GM19193 (cell line): ENCODE measurements around the gene ARHGAP15.

Source experiments
- POLR2A ChIP-seq: IDR thresholded peaks from 4 replicates; pipeline ENCODE4 v1.6.1; 2011; ENCODE audit not compliant: insufficient read depth, insufficient read length; ENCODE audit errors: extremely low read depth

The ARHGAP15 gene

DNA sequence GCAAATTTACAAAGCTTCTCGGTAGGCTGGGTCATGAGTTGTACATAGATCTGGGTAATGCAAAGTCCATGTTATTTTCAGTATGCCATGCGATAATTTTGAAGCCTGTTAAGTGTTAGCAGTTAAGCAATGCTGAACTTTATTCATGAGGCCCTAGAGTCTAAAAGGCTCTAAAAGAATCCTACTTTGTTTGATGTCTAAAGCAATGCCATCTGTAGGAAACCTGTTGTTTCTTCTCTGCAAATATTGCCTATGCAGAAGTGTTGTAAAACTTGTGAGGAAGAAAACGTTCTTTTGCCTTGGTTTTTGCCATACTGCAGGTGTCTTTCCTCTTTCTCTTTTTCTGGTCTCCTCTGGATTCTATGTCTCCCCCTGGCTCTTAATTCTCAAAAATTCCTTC lies 9.1 kb downstream of the ARHGAP15 start:
- no peak for TF ChIP-seq POLR2A

DNA sequence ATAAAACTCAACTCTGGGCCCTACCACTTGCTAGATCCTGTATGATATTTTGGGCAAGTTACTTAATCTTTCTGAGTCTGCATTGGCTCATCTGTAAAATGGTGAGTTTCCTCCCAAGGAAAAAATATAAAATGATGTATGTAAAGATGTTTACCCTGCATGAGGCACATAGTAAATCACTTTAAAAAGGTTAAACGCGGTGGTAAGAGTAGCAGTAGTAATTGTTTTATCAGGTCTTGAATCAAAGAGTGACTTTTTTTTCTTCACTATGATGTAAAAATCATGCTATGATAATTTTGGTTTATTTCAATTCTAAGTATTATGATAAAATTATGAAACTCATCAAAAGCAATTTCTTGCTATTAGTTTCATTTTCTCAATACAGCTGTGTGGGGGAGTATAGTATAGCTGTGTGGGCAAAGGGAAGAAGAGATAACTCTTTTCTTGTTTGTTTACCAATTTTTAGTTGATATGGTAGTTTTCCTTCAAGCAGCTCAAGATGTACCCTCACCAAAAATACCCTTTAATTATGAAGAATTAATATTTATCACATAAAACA lies 10.7 kb downstream of the ARHGAP15 start:
- TF ChIP-seq POLR2A: no peak

DNA sequence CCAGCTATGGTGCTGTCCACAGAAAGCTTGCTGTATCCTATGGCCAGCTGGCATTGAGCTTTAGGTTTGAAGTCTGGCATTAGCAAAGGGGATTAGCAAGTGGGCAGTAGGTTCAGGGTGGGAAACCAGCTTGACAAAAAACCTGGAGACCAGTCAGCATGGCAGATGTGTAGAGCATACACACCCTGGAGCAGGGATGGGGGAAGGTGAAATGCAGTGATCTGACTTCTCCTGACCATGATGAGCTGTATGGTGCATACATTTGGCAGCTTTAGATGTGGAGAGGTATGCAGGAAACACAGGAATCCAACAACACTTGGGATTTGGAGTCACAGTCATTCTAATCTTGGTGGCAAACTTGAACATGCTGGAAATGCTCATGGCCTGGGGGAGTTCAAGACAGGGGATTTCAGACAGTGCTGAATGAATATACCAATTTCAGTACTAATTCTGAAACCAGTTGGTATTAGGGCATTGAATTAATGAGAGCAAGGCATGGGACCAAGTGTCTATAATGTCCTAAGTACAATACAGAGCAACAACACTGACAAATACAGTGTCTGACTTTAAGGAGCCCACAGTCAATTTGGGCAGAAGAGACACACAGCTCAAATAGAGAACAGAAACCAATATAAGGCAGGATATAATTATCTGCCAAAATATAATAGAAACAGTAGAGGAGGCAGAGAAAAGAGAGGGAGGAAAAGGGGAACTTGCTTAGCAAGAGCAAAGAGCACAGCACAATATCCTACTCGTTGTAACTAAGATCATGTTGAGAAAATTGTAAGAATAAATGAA lies 11.8 kb downstream of the ARHGAP15 start:
- TF ChIP-seq POLR2A: no peak

DNA sequence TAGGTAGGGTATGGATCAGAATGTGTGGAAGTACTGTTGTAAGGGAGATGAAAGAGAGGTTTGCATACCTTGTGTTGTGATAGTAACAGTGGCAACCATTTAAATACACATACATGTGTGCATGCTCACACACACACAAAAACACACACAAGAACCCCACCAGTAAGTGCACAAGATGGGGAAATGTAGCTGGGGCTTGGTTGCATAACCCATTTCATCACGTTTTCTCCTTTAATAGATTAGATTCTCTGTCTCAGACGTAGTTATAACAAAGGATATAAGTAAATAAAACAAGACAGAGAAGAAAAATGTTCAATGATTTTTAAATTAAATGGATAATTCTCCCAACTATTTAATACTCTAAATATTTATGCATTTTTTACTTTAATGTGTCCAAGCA lies 13.4 kb downstream of the ARHGAP15 start:
- TF ChIP-seq POLR2A: no peak

DNA sequence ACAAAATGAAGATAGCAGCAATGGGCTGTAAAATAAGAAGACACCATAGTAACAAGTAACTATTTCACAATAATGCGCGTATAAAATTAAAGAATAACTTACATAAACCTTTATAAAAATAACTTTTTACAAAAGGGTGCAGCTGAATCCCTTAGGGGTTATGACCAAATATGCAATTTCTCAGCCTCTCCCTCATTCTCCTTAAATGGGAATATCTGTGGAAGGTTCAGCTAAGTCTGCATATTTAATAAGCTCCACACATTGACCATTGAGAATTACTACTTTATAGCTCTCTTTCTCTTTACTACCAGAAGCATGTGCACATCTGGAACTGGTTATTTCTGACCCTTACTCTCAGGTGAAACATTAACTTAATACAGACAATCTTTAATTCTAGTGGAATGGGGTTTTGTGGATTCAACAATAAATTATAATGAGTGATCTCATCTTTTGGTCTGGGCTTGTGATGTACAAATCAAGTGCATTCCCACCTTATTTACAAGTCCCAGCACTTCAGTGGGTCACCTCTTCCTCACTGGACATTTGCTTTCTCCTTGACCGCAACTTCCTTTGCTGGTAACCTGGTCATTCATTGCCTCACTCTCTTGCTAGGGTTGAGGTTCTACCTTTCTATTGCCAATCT lies 15.7 kb downstream of the ARHGAP15 start:
- TF ChIP-seq POLR2A: no peak

DNA sequence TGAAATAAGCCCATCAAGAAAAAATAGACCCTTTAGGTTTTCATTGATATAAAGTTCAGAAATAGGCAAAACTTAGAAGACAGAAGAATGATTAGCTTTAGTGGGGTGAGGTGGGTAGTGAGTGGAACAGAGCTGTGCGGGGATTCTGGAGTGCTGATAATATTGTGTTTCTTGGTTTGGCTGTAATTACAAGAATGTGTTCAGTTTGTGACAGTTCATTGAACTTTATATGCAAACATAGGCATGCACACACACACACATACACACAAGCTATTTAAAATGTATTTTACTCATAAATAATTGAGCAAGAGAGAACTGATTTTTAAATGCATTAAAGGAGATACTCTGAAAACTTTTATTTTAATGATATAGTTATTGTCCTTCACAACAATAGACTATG lies 17.1 kb downstream of the ARHGAP15 start:
- no peak for TF ChIP-seq POLR2A

DNA sequence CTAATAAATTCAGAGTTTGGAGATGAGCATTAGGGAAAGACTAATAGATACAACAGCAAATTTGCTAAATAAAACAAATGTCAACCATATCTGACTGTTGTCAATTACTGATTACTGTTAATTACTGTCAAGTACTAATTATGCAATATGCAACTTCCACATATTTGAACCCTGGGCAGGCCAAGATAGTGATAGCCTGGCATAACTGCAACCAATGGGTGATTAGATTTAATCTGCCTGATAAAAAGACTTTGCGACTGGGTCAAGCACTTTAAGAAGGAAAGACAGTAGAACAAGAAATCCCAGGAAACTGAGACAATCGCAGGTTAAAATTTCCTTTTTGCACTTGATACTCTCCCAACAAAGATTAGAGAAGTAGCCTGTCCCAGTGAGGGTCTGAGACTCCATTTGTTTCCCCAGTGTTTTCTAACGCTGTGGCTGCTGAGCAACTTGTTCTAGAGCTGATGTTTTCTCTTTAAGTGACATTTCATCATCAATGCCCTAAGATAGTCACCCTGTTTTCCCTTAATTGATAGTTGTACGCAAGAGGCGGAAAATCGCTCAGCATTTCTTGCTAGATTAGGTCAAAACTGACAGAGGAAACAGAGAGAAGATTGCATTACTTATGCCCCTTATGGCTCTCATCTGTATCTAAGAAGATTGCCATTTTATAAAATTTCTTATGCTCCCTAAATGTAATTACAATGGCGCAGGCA lies 17.8 kb downstream of the ARHGAP15 start:
- TF ChIP-seq POLR2A: no peak

DNA sequence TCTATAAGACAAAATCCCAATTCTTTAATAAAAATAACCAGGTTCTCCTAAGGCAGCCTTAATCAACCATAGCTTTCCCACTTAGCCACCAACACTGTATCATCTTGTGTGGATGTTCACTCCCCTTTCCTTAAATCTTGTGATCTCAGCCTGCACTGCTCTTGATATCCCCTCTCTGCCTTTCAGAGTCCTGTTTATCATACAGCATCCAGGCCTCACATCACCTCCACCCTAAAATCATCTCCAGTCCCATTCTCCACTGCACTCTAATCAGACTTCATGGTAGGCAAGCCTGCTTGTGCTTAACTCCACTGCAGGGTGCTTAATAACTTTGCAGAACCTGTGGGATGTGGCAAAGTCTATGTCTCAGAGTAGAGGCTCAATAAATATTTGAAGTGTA lies 18.8 kb downstream of the ARHGAP15 start:
- no peak for TF ChIP-seq POLR2A

DNA sequence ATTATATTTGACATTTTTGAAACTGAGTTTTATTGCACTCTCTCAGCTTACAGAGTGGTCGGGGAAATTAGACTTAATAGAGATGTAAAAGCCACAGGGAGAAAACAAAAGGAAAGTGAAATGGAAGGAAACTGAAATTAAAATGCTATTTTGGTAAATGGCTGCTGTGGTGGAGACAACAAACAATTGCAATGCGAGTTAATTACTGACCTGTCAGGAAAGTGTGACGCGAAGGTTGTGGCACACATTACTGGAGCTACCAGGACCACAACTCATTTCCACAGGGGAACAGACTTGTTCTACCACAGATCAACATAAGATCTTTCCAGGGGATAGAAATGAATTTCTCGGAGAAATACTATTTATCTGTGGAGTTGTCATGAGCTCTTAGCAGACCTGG lies 19.5 kb downstream of the ARHGAP15 start:
- TF ChIP-seq POLR2A: no peak

DNA sequence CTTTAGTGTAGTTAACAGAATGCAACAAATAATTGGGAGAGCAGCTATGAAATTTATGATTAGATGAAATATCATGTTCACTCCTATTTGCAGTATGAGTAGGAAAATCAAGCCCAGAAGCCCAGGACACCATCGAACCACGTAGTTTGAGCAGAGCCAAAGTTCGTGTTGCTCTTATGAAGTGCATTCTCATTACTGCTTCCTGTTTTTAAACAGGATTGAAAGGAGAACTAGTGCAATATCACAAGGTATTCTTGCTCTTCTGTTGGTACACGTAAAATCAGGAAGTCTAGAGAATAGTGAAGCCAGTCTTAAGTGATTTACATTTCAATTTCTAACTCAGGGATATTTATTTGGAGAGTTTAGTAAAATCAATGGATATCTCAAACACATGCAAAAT lies 21.1 kb downstream of the ARHGAP15 start:
- no peak for TF ChIP-seq POLR2A

DNA sequence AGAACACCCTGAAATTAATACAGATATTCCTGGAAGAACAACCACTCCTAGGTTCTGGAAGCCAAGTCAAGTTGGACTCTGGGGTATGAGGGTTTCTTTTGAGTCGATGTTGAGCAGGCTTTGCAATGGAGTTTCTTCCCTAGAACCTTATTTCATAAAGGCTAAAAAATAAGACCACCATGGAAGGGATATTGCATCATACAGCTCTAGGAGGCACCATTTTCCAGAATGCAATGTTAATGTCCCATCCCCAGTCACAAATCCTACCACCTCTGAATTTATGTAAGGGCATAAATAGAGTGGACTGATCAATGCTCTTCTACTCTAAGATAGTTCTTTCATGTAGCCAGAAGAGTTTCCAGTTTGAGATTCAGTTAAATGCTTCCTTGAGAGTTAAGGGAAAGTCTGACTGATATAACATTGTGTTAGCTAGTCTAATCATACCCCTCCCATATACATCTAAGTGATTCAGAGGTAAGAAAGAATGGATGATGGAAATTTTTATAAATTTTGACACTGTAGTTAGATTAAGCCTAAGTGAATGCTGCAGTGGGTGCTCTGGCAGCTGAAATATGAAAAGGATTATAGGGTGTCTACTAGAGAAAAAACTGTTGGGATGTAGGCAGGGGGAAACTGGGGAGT lies 22.0 kb downstream of the ARHGAP15 start:
- TF ChIP-seq POLR2A: no peak

DNA sequence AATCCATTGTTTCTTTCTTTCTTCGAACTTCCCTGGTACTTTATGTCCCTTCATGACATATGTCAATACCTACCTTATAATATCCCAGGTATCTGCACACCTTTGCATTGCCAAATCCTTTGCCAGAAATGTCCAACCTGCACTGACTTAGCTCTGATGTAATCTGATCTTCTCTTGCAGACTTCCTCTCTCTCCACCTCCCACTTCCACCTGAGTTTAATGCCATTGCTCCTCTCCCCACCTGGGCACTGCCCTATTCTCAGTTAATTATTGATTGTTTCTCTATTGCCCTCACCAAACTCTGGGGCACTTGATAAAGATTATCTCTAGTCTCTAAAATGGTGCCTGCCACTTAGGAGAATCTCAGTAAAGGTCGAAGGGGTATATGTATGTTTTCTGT lies 23.0 kb downstream of the ARHGAP15 start:
- no peak for TF ChIP-seq POLR2A

DNA sequence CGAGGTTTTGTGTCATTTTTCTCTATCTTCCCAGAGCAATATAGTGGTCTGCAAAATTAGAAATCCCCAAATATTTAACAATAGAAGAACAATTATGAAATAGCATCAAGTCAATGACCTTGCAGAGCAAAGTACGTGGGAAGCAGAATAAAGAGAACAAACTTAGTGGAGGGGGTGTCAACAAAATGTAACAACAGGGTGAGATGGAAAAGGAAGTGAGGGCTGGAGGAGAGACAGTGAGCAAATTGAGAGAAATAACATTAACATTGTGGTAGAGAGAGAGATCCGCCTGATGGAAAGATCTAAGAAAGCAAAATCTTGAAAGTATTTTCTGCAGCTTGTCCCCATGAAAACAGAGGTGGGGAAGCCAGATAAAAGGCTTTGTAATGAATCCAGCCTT lies 23.4 kb downstream of the ARHGAP15 start:
- TF ChIP-seq POLR2A: no peak

DNA sequence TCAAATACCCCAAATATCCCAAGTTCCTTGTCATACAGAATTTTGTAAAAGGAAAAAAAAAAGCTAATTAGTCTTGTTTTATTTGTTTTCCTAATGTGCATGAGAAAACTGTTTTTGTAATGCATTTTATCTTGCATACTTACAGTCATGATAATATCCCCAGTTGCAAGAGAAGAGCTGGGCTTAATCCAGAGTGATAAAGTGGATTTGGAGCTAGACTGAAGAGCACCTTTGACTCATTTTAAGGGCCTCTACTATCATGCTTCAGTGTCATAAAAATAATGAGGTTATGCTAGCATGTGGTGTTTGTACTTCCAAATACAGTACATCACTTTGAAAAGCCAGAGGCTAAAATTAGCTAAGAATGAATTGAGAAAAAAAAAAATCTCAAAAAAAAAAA lies 26.4 kb downstream of the ARHGAP15 start:
- TF ChIP-seq POLR2A: no peak

DNA sequence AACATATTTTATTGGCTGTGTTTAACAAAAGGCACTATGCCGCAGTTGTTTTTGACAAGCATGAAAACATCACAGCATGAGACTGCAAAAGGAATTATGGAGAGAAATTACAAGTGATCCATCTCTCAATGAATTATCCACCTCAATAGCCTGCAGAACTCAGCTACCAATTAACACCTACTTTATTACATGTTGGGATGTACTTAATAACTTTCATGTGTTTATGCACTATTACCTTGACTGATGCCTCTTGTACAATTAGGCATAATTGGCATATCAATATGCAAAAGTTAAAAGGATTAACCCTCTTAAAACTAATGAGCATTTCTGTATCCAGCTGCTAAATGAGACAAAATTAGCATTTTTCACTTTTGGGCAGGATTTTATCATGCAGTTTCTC lies 27.8 kb downstream of the ARHGAP15 start:
- TF ChIP-seq POLR2A: no peak
